ENCODE measurements around the gene GSE1. TPM values are rescaled to one million over a fixed set of nuclear protein-coding genes. Genes with fewer than 3 reads are reported as not detected.
A peak's percentile ranks its signal among the peaks of the same experiment; 100 is the strongest.

The GSE1 gene
- total RNA-seq, 1 experiment from 2014 or later: 124 TPM

GRCh38 chr16:85715169-85716021, 102.3 kb downstream of the GSE1 start:
- peaks cover 11% of the 10 kb centered on the region for H3K9me3 Mint-ChIP-seq
- CTCF ChIA-PET: interaction anchor here (0.5 to 4.1 kb wide), 25 partner anchors 12 to 462 kb away, joined by 3 to 75 read pairs (median 4); no protein-coding TSS in a partner anchor
- ATAC-seq: peak; percentile 5; the same call in 1 of the 2 replicates

More at GRCh38 chr16:85715169-85716021, 102.3 kb downstream of the GSE1 start:
- no peak for DNase-seq (ENCODE audit: low spot score)
- TF ChIP-seq ZNF416 (CRISPR knock-in tag; IDR thresholded peaks at IDR 0.05) (no peak), KAT7 (CRISPR knock-in tag; IDR thresholded peaks at IDR 0.05; ENCODE audit: borderline replicate concordance) (no peak), CREB1 (CRISPR knock-in tag; IDR thresholded peaks at IDR 0.05) (no peak), ERG (CRISPR knock-in tag; IDR thresholded peaks at IDR 0.05) (no peak), ESRRA (CRISPR knock-in tag; IDR thresholded peaks at IDR 0.05; ENCODE audit: borderline replicate concordance) (no peak), NR2C2 (CRISPR knock-in tag; IDR thresholded peaks at IDR 0.05) (no peak), ATF6 (CRISPR knock-in tag; IDR thresholded peaks at IDR 0.05) (no peak), ARID4B (CRISPR knock-in tag; IDR thresholded peaks at IDR 0.05; ENCODE audit: borderline replicate concordance) (no peak)
- TF ChIP-seq, protein P1, sequence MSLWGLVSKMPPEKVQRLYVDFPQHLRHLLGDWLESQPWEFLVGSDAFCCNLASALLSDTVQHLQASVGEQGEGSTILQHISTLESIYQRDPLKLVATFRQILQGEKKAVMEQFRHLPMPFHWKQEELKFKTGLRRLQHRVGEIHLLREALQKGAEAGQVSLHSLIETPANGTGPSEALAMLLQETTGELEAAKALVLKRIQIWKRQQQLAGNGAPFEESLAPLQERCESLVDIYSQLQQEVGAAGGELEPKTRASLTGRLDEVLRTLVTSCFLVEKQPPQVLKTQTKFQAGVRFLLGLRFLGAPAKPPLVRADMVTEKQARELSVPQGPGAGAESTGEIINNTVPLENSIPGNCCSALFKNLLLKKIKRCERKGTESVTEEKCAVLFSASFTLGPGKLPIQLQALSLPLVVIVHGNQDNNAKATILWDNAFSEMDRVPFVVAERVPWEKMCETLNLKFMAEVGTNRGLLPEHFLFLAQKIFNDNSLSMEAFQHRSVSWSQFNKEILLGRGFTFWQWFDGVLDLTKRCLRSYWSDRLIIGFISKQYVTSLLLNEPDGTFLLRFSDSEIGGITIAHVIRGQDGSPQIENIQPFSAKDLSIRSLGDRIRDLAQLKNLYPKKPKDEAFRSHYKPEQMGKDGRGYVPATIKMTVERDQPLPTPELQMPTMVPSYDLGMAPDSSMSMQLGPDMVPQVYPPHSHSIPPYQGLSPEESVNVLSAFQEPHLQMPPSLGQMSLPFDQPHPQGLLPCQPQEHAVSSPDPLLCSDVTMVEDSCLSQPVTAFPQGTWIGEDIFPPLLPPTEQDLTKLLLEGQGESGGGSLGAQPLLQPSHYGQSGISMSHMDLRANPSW (CRISPR knock-in tag; conservative IDR thresholded peaks at IDR 0.05; ENCODE audit: low read depth): no peak
- TF ChIP-seq, protein P2, sequence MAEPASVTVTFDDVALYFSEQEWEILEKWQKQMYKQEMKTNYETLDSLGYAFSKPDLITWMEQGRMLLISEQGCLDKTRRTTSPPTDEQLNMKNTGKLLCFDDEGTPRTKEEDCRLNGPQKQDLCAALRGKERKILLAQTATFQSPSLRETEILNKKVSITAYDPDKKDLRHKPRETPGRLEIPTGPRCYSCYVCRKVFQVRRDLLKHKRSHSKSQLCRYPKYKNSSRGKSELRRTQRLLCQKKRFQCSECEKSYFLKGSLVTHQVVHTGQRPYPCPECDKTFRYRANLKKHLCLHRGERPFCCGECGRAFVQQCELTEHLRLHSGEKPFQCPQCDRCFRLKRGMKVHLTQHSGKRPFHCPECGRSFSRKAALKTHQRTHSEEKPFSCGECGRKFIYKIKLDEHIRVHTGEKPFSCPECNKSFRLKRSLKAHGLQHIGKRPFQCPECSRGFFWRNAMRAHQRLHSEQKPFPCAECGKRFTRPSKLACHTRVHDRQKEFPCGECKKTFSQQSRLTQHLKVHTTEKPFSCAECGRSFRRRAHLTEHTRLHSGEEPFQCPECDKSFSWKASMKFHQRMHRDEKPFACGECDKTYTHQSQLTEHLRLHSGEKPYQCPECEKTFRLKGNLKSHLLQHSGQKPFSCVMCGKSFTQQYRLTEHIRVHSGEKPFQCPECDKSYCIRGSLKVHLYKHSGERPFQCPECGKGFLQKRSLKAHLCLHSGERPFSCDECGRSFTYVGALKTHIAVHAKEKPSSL (CRISPR knock-in tag; conservative IDR thresholded peaks at IDR 0.05): no peak
- TF ChIP-seq, protein P3, sequence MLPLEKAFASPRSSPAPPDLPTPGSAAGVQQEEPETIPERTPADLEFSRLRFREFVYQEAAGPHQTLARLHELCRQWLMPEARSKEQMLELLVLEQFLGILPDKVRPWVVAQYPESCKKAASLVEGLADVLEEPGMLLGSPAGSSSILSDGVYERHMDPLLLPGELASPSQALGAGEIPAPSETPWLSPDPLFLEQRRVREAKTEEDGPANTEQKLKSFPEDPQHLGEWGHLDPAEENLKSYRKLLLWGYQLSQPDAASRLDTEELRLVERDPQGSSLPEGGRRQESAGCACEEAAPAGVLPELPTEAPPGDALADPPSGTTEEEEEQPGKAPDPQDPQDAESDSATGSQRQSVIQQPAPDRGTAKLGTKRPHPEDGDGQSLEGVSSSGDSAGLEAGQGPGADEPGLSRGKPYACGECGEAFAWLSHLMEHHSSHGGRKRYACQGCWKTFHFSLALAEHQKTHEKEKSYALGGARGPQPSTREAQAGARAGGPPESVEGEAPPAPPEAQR (CRISPR knock-in tag; IDR thresholded peaks at IDR 0.05): no peak
- Mint-ChIP-seq H3K27ac (no peak overlapping the region), H3K4me3 (peak overlapping the region; percentile 58), H3K4me1 (peaks cover 16% of the 10 kb centered on the region), H3K36me3 (peaks cover 14% of the 10 kb centered on the region), H3K27me3 (ENCODE audit: low read depth) (peaks cover 19% of the 10 kb centered on the region)
- POLR2A ChIA-PET: interaction anchor here (0.7 to 1.0 kb wide), 2 partner anchors 27 to 49 kb away, joined by 3 to 4 read pairs; partner anchors contain the start of gene GINS2
